ENCODE results near the gene NUP210L. TPM values are rescaled to one million over a fixed set of nuclear protein-coding genes. Genes with fewer than 3 reads are reported as not detected.

The NUP210L gene
- total RNA-seq, 1 donor from 2014 or later = 0.05 TPM

DNA sequence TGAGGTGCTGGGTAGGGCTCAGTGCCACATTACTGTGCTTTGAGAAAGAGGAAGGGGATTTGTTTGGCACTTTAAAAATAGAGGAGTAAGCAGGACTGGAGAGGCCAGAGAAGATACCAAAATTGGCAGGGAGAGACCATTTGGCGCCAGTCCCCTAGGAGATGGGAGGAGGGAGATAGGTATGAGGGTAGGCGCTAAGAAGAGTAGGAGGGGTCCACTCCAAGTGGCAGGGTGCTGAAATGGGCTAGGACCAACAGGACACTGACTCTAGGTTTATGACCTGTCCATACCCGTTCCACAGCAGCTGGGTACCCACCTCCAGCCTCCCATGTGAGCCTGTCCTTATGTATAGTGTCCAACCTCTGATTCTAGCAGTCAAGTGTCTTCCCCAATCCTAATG is 195.4 kb downstream of the NUP210L start:
- Mint-ChIP-seq H3K27ac (peak overlapping the region; percentile 43), H3K36me3 (ENCODE audit: insufficient read depth) (peaks cover 7% of the 10 kb centered on the region), H3K4me3 (ENCODE audit: low read depth) (peak overlapping the region; percentile 11), H3K4me1 (ENCODE audit: low read depth) (peaks cover 42% of the 10 kb centered on the region), H3K9me3 (ENCODE audit: low read depth) (no peaks in the 10 kb centered on the region), H3K27me3 (no peaks in the 10 kb centered on the region)
- no peak for TF ChIP-seq CTCF (IDR thresholded peaks at IDR 0.05; ENCODE audit: unreplicated experiment)
- no peak for DNase-seq (ENCODE audit: low spot score, unreplicated experiment)

GRCh38 chr1:153958961-153959260 is 196.0 kb downstream of the NUP210L start:
- Mint-ChIP-seq H3K27me3 (no peaks in the 10 kb centered on the region), H3K27ac (peak overlapping the region; percentile 99), H3K36me3 (ENCODE audit: insufficient read depth) (peaks cover 10% of the 10 kb centered on the region), H3K9me3 (ENCODE audit: low read depth) (no peaks in the 10 kb centered on the region), H3K4me3 (ENCODE audit: low read depth) (peak overlapping the region; percentile 99), H3K4me1 (ENCODE audit: low read depth) (peaks cover 44% of the 10 kb centered on the region)
- no peak for TF ChIP-seq CTCF (IDR thresholded peaks at IDR 0.05; ENCODE audit: unreplicated experiment)
- no peak for DNase-seq (ENCODE audit: low spot score, unreplicated experiment)

GRCh38 chr1:153958111-153958960 is 196.5 kb downstream of the NUP210L start, which contains the start of gene CRTC2:
Gene CRTC2 (minus strand): TSS chr1:153958612. CDS start chr1:153958497, 115 bp downstream.
- H3K4me3 Mint-ChIP-seq (ENCODE audit: low read depth) = peak within 1 kb of the TSS; percentile 99
- DNase-seq (ENCODE audit: low spot score, unreplicated experiment) = peak; percentile 94
- H3K27ac Mint-ChIP-seq = peak within 1 kb of the TSS; percentile 99
- TF ChIP-seq CTCF (IDR thresholded peaks at IDR 0.05; ENCODE audit: unreplicated experiment) = no peak
- H3K4me1 Mint-ChIP-seq (ENCODE audit: low read depth) = peaks cover 40% of the 10 kb centered on the region
- no peaks in the 10 kb centered on the region for H3K27me3 Mint-ChIP-seq
- H3K36me3 Mint-ChIP-seq (ENCODE audit: insufficient read depth) = peaks cover 10% of the 10 kb centered on the region
- no peaks in the 10 kb centered on the region for H3K9me3 Mint-ChIP-seq (ENCODE audit: low read depth)

DNA sequence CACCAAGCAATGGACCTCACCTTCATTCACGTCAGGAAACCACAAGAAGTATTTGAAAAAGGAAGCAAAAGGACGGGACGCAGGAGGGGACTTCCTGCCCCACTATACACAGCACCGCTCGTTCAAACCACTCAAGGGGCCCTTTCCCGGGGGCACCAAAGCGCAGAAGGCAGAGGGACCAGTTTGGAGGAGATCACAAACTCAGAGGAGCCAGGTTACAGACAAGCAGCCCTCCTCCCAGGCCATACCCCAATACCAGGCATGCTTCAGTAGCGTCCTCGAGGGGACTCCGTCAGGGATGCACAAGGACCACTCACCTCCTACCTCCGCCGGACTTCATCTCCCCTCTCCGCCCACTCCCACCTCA is 197.1 kb downstream of the NUP210L start:
- TF ChIP-seq CTCF (IDR thresholded peaks at IDR 0.05; ENCODE audit: unreplicated experiment) = no peak
- Mint-ChIP-seq H3K27ac (peak overlapping the region; percentile 99), H3K4me1 (ENCODE audit: low read depth) (peaks cover 39% of the 10 kb centered on the region), H3K27me3 (no peaks in the 10 kb centered on the region), H3K9me3 (ENCODE audit: low read depth) (no peaks in the 10 kb centered on the region), H3K4me3 (ENCODE audit: low read depth) (peak overlapping the region; percentile 99), H3K36me3 (ENCODE audit: insufficient read depth) (peaks cover 10% of the 10 kb centered on the region)
- no peak for DNase-seq (ENCODE audit: low spot score, unreplicated experiment)

GRCh38 chr1:153956997-153957715 is 197.7 kb downstream of the NUP210L start:
- Mint-ChIP-seq H3K27ac (peak overlapping the region; percentile 99), H3K27me3 (no peaks in the 10 kb centered on the region), H3K4me3 (ENCODE audit: low read depth) (peak overlapping the region; percentile 99), H3K36me3 (ENCODE audit: insufficient read depth) (peaks cover 10% of the 10 kb centered on the region), H3K9me3 (ENCODE audit: low read depth) (no peaks in the 10 kb centered on the region), H3K4me1 (ENCODE audit: low read depth) (peaks cover 34% of the 10 kb centered on the region)
- no peak for TF ChIP-seq CTCF (IDR thresholded peaks at IDR 0.05; ENCODE audit: unreplicated experiment)
- DNase-seq (ENCODE audit: low spot score, unreplicated experiment) = no peak
